Activated CD4-positive, alpha-beta T cell treated with anti-CD3 and anti-CD28 coated beads for 4 hours (primary cell): Measurements from ENCODE around the gene STAT4.

ENCODE experiments used
- DNase-seq, 2 donors: peaks; one replicate each; pipeline ENCODE4 v3.0.0-alpha.2; 2020

Gene STAT4

GRCh38 chr2:191174442-191174841 is 23.6 kb upstream of the STAT4 start:
- DNase-seq: no peak

GRCh38 chr2:191173206-191173605 is 22.4 kb upstream of the STAT4 start:
- no peak for DNase-seq

- DNase-seq: no peak
Measured at GRCh38 chr2:191171708-191172355, 21.0 kb upstream of the STAT4 start.

GRCh38 chr2:191171286-191171685 is 20.5 kb upstream of the STAT4 start:
- no peak for DNase-seq

GRCh38 chr2:191170773-191171172 is 20.0 kb upstream of the STAT4 start:
- peak in 1 of 2 donors; percentile 29 for DNase-seq

GRCh38 chr2:191170301-191170636 is 19.5 kb upstream of the STAT4 start:
- DNase-seq: no peak

GRCh38 chr2:191169456-191170300 is 18.9 kb upstream of the STAT4 start:
- no peak for DNase-seq

- no peak for DNase-seq
Measured at GRCh38 chr2:191167766-191168165, 17.0 kb upstream of the STAT4 start.

- DNase-seq: no peak
Measured at GRCh38 chr2:191166756-191167445, 16.1 kb upstream of the STAT4 start.

GRCh38 chr2:191166111-191166755 is 15.4 kb upstream of the STAT4 start:
- no peak for DNase-seq

- DNase-seq: peak in 1 of 2 donors; percentile 47
Measured at GRCh38 chr2:191165176-191165643, 14.4 kb upstream of the STAT4 start.

GRCh38 chr2:191158747-191159146 is 8.0 kb upstream of the STAT4 start:
- no peak for DNase-seq

- DNase-seq: no peak
Measured at GRCh38 chr2:191158193-191158592, 7.4 kb upstream of the STAT4 start.

- DNase-seq: peak in 1 of 2 donors; percentile 20
Measured at GRCh38 chr2:191155608-191156071, 4.8 kb upstream of the STAT4 start.

GRCh38 chr2:191153716-191154115 is 2.9 kb upstream of the STAT4 start:
- DNase-seq: no peak

- no peak for DNase-seq
Measured at GRCh38 chr2:191152482-191153240, 1.9 kb upstream of the STAT4 start.

GRCh38 chr2:191151331-191151730 is 537 bp upstream of the STAT4 start:
- no peak for DNase-seq

- no peak for DNase-seq
Measured at GRCh38 chr2:191150230-191150599, 579 bp downstream of the STAT4 start.

- no peak for DNase-seq
Measured at GRCh38 chr2:191149391-191149790, 1.4 kb downstream of the STAT4 start.

GRCh38 chr2:191148791-191149190 is 2.0 kb downstream of the STAT4 start:
- no peak for DNase-seq

GRCh38 chr2:191148281-191148680 is 2.5 kb downstream of the STAT4 start:
- no peak for DNase-seq

- no peak for DNase-seq
Measured at GRCh38 chr2:191145769-191146471, 4.9 kb downstream of the STAT4 start.
